ENCODE measurements around the gene AQR.
"Not testable (repeated sequence)": the region's sequence is repeated elsewhere in the genome, so short reads cannot be mapped to it uniquely, and the experiment has no call there.

AQR gene

DNA sequence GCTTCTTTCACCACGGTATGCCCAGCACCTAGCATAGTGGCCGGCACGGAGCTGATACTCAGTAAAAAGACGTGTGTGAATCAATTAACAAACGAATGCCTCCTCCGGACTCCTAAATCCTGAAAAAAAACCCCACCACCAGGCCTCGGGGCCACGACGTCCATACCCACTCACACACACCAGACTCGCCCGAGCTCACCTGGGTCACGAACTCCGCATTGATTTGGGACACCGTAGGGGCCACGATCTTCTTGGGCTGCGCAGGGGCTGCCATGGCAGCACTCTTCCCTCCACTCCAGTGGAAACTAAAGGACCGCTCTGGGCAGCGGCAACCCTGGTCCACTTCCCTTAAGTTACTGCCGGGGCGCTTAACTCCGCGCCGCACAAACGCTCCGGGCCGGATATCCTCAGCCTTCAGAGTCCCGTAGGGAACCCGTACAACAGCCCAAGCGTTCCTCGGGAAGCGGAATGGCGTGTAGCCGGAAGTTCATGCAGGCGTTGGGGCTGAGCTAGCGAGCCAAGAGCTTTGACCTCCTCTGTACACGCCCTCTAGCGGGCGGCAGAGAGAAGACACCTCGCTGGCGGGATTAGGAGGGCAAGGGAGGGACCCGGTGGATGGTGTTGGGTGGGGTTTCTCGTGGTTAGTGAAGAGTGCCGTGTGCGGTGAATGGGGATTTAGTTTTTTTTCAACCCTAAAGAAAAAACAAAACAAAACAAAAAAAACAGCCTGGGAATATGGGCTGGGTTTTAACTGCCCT, at the start of gene AQR:
AQR (minus strand) TSS at position 403 of the 758 bp plus-strand sequence; CDS start at position 274, 129 bp downstream.
- peak; percentile 71 to 81 for DNase-seq (ENCODE audit: low read depth in 2 of 2, low spot score in 1 of 2)

- DNase-seq (ENCODE audit: low read depth in 2 of 2, low spot score in 1 of 2), result no peak
Measured at GRCh38 chr15:35014241-35014640, 44.7 kb upstream of the AQR start.

GRCh38 chr15:35013370-35013769, 43.8 kb upstream of the AQR start:
- DNase-seq (ENCODE audit: low read depth in 2 of 2, low spot score in 1 of 2), result no peak

DNA sequence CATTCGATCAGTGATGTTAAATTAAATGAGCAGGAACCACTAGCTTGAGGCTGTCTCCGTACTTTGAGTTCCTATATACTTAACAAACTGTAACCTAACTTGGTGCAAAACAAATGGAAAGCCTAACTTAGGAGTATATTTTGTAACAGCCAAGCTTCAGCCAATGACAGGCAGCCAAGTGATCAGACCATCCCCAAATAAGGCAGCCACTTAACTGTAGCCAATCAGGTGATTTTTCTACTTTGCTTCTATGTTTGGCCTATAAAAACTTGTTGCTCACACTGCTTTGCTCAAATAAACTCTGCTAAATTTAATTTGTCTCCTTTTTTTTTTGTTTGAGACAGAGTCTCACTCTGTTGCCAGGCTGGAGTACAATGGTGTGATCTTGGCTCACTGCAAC, 37.9 kb upstream of the AQR start:
- DNase-seq (ENCODE audit: low read depth in 2 of 2, low spot score in 1 of 2), result no peak

GRCh38 chr15:35005933-35006332, 36.4 kb upstream of the AQR start:
- no peak for DNase-seq (ENCODE audit: low read depth in 2 of 2, low spot score in 1 of 2)

DNA sequence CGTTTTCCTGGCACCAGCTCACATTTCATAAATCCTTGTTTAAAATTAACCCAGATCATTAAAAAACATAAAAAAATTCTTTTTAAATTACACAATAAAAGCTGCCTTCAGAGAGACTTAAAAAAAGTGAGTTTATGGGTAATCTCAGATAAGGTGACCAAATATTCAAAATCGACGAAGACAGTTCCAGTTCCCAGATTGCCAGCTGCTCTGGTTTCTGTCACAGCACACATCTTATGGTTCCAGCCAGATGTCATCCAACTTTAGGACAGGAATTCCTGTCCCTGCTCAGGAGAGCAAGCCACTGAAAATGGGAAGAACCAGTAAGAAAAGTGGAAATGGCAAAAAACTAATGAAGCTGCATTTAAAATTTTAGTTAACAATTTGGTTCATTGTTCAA, 34.4 kb upstream of the AQR start:
- DNase-seq (ENCODE audit: low read depth in 2 of 2, low spot score in 1 of 2), result no peak

GRCh38 chr15:35000511-35000910, 31.0 kb upstream of the AQR start:
- no peak for DNase-seq (ENCODE audit: low read depth in 2 of 2, low spot score in 1 of 2)

DNA sequence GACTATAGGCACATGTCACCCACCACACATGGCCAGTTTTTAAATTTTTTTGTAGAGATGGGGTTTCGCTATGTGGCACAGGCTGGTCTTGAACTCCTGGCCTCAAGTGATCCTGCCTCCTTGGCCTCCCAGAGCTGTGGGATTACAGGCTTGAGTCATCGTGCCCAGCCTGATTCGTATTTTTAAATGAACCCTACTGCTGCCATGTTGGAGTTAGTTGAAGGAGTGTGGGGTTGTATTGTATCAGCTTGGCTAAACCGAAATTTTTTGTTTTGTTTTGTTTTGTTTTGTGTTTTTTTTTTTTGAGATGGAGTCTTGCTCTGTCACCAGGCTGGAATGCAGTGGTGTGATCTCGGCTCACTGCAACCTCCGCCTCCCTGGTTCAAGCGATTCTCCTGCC, 30.4 kb upstream of the AQR start:
- DNase-seq (ENCODE audit: low read depth in 2 of 2, low spot score in 1 of 2), result no peak

- DNase-seq (ENCODE audit: low read depth in 2 of 2, low spot score in 1 of 2), result no peak
Measured at GRCh38 chr15:34994925-34995324, 25.4 kb upstream of the AQR start.

DNA sequence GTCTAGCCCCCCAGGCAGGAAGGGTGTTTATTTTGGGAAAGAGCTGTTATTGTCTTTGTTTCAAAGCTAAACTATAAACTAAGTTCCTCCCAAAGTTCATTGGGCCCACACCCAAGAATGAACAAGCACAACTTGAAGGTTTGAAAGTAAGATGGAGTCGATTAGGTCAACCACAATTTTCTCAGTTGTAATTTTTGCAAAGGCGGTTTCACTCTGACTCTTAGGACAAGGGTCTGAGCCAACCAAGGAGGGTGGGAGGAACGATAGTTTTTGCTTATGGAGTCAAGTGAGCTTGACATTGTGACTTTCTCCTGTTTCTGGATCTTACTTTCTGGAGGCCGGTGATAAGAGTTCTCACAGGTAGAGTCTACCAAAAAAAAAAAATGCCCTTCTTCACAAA, 24.3 kb upstream of the AQR start:
- DNase-seq (ENCODE audit: low read depth in 2 of 2, low spot score in 1 of 2), result no peak

- no peak for DNase-seq (ENCODE audit: low read depth in 2 of 2, low spot score in 1 of 2)
Measured at GRCh38 chr15:34993412-34993811, 23.9 kb upstream of the AQR start.

DNA sequence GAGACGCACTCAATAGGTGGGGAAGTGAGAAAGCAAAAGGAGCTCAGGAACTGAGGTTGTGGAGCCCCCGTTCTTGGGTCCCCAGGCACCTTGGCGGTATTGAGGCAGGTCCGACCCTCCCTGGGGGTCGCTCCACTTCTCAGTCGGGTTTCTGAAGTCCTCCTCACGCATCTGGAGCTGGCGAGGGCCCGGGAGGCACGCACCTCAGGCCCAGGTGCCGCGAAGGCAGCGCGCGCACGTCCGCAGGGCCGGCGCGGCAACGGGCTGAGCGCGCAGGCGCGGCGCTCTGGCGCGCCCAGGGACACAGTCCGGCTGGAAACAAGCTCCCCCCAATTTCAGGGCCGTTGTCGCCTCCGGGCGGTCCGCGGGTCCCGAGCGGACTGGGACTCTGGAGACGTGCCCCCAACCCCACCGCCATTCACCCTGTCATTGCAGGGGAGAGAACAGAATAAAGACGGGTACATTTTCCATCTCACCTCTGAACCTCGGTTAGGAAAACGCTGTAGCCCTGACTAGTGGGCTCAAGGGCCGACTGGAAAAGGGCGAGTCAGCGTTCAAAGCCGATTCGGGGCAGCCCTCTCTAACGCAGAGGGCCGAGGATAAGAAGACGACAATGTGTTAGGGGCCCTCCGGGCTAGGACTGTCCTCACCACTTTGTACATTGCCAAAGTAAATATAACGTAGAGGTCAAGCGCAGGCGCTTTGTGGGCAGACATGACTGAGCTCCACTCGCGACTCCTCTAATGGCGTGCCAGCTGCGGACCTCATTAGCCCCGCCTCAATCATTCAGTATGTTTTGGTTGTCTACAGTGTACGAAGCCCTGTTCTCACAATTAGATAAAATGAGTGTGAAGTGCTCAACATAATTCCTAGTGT, 18.7 kb upstream of the AQR start, which contains the start of gene ZNF770:
ZNF770 (minus strand) TSS at position 261 of the 876 bp plus-strand sequence. CDS start 4,853 bp downstream, outside the sequence.
- DNase-seq (ENCODE audit: low read depth in 2 of 2, low spot score in 1 of 2), result peak; percentile 48 to 68

DNA sequence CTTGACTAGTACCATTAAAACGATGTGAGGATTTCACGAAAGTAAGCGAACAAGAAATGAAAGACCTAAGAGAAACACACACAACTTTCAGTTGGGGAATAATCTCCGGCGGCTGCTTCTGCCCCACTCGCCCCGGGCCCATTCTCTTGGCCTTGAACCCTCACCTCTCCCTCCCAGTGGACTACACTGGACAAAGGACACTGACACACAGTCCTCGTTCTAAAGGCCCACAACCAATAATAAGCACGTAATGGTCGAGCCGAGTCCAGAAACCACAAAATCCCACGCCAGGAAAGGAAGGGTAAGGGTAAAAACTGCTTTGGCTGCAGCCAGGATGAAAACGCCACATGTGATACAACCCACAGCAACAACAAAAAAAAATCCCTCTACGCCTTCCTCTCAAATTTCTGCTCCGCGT, 18.1 kb upstream of the AQR start:
- DNase-seq (ENCODE audit: low read depth in 2 of 2, low spot score in 1 of 2), result no peak

DNA sequence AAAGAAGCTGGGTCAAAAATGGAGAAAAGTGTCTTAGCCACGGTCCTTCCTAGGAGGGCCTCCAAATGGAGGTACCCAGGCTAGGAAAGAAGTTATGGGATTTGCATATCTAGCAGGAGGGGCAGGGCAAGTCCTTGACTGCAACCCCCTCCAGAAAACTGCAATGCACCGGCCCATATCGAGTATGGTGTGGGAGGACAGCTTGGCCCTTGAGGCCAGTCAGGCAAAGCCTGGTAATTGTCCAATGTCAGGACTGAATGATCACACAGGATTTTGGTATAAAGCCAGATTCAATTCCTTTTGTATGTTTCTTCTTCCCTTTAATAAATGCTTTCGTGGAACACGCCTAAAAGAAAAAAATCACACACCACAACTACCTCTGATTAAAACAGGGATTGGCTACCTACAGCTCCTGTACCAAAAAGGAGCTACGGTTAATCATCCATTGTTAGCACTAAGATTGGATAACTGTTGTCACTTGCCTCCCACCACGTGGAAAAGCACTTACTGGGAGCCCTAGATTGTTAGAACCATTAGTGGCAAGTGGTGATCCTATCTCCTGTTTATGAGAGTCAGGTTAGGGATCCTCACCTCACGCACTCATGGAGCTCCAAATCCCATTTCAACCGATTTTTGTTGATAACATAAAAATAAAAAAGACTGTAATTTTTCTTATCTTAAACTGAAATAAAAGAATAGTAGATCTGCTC, 17.4 kb upstream of the AQR start:
- no peak for DNase-seq (ENCODE audit: low read depth in 2 of 2, low spot score in 1 of 2)

DNA sequence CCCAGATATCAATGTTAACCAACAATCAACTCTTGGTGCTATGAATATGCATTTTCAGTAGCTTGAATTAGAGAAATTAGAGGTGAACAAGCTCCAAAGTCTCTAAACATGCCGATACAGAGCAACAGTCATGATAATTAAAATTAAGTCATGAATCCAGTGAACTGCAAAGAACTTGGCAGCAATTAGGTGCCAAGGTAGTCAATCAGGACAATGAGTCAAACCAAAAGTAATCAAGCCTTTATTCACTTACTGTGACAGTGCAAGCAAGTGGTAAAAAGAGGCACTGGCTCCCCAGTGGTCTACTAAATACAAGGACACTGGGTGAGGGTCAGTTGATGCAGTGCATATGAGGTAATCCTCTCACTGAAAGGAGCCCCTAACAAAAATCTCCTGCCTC, 16.8 kb upstream of the AQR start:
- no peak for DNase-seq (ENCODE audit: low read depth in 2 of 2, low spot score in 1 of 2)

- DNase-seq (ENCODE audit: low read depth in 2 of 2, low spot score in 1 of 2), result no peak
Measured at GRCh38 chr15:34984889-34985630, 15.5 kb upstream of the AQR start.

DNA sequence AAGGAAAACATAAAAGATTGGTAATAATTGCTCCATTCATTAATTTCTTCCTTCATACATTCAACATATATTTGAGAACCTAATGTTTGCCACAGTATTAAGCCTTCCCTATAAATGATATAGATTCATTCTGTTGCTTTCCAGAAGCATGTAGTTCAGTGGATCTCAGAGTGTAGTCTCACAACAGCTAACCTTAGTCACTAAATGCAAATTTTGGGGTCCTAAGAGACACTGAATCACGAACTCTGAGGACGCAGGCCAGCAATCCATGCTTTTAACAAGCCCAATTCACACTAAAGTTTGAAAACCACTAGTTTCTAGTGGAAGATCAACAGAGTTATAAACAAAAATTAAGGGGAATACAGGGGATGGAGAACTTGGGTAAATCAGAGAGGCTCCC, 7.2 kb upstream of the AQR start:
- no peak for DNase-seq (ENCODE audit: low read depth in 2 of 2, low spot score in 1 of 2)

GRCh38 chr15:34976073-34976472, 6.5 kb upstream of the AQR start:
- DNase-seq (ENCODE audit: low read depth in 2 of 2, low spot score in 1 of 2), result no peak

GRCh38 chr15:34973512-34973911, 4.0 kb upstream of the AQR start:
- no peak for DNase-seq (ENCODE audit: low read depth in 2 of 2, low spot score in 1 of 2)

DNA sequence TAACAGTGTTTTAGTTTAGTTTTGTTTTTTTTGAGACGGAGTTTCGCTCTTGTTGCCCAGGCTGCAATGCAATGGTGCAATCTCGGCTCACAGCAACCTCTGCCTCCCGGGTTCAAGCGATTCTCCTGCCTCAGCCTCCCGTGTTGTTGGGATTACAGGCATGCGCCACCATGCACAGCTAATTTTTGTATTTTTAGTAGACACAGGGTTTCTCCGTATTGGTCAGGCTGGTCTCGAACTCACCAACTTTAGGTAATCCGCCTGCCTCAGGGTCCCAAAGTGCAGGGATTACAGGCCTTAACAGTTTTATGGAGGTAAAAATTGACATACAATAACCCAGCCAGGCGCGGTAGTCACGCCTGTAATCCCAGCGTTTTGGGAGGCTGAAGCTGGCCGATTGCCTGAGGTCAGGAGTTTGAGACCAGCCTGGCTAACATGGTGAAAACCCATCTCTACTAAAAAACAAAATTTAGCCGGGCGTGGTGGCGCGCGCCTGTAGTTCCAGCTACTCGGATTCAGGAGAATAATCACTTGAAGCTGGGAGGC, 629 bp upstream of the AQR start:
- DNase-seq (ENCODE audit: low read depth in 2 of 2, low spot score in 1 of 2), result not testable (repeated sequence)

DNA sequence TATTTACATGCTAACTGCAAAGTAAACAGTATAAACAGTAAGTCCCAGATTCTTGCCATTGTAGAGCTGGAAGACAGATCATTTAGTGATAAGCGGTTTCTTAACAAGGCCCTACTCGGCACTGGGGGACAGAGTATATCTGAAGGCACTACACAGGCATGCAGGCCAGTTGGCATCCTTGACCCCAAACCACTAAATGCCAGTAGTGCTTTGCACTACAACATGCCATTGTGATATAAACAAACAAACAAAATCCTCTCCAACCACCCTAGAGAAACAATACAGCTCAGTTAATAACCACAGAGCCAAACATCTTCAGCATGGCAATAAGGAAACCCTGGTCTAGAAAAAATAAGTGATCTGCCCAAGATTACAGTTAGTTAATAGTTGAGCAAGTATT, 5.3 kb downstream of the AQR start:
- no peak for DNase-seq (ENCODE audit: low read depth in 2 of 2, low spot score in 1 of 2)
